Measurements from ENCODE around the gene DIMT1. TPM values are rescaled to one million over a fixed set of nuclear protein-coding genes. Genes with fewer than 3 reads are reported as not detected.

The DIMT1 gene
- total RNA-seq, 1 donor from 2014 or later = 20.2 TPM

- no peak for DNase-seq (ENCODE audit: low spot score)
- TF ChIP-seq CTCF (IDR thresholded peaks at IDR 0.05) = no peak
- no peaks in the 10 kb centered on the region for H3K27me3 Mint-ChIP-seq (ENCODE audit: low read depth)
- no peak overlapping the region for H3K4me3 Mint-ChIP-seq (ENCODE audit: unreplicated experiment)
- H3K36me3 Mint-ChIP-seq (ENCODE audit: low read depth) = peaks cover 24% of the 10 kb centered on the region
- H3K27ac Mint-ChIP-seq (ENCODE audit: unreplicated experiment) = no peak overlapping the region
- H3K9me3 Mint-ChIP-seq (ENCODE audit: low read depth) = no peaks in the 10 kb centered on the region
- H3K4me1 Mint-ChIP-seq (ENCODE audit: low read depth) = peaks cover 5% of the 10 kb centered on the region
Observed at GRCh38 chr5:62376064-62376463, 27.6 kb downstream of the DIMT1 start.

- no peaks in the 10 kb centered on the region for H3K27me3 Mint-ChIP-seq (ENCODE audit: low read depth)
- DNase-seq (ENCODE audit: low spot score) = no peak
- TF ChIP-seq CTCF (IDR thresholded peaks at IDR 0.05) = no peak
- peaks cover 22% of the 10 kb centered on the region for H3K36me3 Mint-ChIP-seq (ENCODE audit: low read depth)
- no peaks in the 10 kb centered on the region for H3K9me3 Mint-ChIP-seq (ENCODE audit: low read depth)
- H3K4me3 Mint-ChIP-seq (ENCODE audit: unreplicated experiment) = no peak overlapping the region
- no peak overlapping the region for H3K27ac Mint-ChIP-seq (ENCODE audit: unreplicated experiment)
- peaks cover 5% of the 10 kb centered on the region for H3K4me1 Mint-ChIP-seq (ENCODE audit: low read depth)
Observed at GRCh38 chr5:62375627-62376026, 28.1 kb downstream of the DIMT1 start.

GRCh38 chr5:62374090-62374489, 29.6 kb downstream of the DIMT1 start:
- DNase-seq (ENCODE audit: low spot score) = no peak
- Mint-ChIP-seq H3K9me3 (ENCODE audit: low read depth) (no peaks in the 10 kb centered on the region), H3K4me3 (ENCODE audit: unreplicated experiment) (no peak overlapping the region), H3K27ac (ENCODE audit: unreplicated experiment) (no peak overlapping the region), H3K27me3 (ENCODE audit: low read depth) (no peaks in the 10 kb centered on the region), H3K36me3 (ENCODE audit: low read depth) (peaks cover 17% of the 10 kb centered on the region), H3K4me1 (ENCODE audit: low read depth) (peaks cover 5% of the 10 kb centered on the region)
- TF ChIP-seq CTCF (IDR thresholded peaks at IDR 0.05) = no peak

GRCh38 chr5:62373382-62373781, 30.3 kb downstream of the DIMT1 start:
- no peaks in the 10 kb centered on the region for H3K27me3 Mint-ChIP-seq (ENCODE audit: low read depth)
- peaks cover 15% of the 10 kb centered on the region for H3K36me3 Mint-ChIP-seq (ENCODE audit: low read depth)
- H3K9me3 Mint-ChIP-seq (ENCODE audit: low read depth) = no peaks in the 10 kb centered on the region
- peaks cover 5% of the 10 kb centered on the region for H3K4me1 Mint-ChIP-seq (ENCODE audit: low read depth)
- H3K4me3 Mint-ChIP-seq (ENCODE audit: unreplicated experiment) = no peak overlapping the region
- TF ChIP-seq CTCF (IDR thresholded peaks at IDR 0.05) = no peak
- DNase-seq (ENCODE audit: low spot score) = no peak
- H3K27ac Mint-ChIP-seq (ENCODE audit: unreplicated experiment) = no peak overlapping the region

GRCh38 chr5:62372600-62372999, 31.1 kb downstream of the DIMT1 start:
- Mint-ChIP-seq H3K27ac (ENCODE audit: unreplicated experiment) (no peak overlapping the region), H3K4me1 (ENCODE audit: low read depth) (peaks cover 5% of the 10 kb centered on the region), H3K27me3 (ENCODE audit: low read depth) (no peaks in the 10 kb centered on the region), H3K36me3 (ENCODE audit: low read depth) (peaks cover 13% of the 10 kb centered on the region), H3K9me3 (ENCODE audit: low read depth) (no peaks in the 10 kb centered on the region), H3K4me3 (ENCODE audit: unreplicated experiment) (no peak overlapping the region)
- no peak for DNase-seq (ENCODE audit: low spot score)
- no peak for TF ChIP-seq CTCF (IDR thresholded peaks at IDR 0.05)

Data from chondrocyte (in vitro differentiated cells).